CD4-positive, alpha-beta T cell treated with Interleukin-1 beta for 1 hour (primary cell): Measurements from ENCODE around the gene IER5L.
"Not testable (repeated sequence)": the region's sequence is repeated elsewhere in the genome, so short reads cannot be mapped to it uniquely, and the experiment has no call there.

Experiments
- DNase-seq, 2 donors: peaks; one replicate each; pipeline ENCODE4 v3.0.0-alpha.2; 2020 to 2022

IER5L gene

DNA sequence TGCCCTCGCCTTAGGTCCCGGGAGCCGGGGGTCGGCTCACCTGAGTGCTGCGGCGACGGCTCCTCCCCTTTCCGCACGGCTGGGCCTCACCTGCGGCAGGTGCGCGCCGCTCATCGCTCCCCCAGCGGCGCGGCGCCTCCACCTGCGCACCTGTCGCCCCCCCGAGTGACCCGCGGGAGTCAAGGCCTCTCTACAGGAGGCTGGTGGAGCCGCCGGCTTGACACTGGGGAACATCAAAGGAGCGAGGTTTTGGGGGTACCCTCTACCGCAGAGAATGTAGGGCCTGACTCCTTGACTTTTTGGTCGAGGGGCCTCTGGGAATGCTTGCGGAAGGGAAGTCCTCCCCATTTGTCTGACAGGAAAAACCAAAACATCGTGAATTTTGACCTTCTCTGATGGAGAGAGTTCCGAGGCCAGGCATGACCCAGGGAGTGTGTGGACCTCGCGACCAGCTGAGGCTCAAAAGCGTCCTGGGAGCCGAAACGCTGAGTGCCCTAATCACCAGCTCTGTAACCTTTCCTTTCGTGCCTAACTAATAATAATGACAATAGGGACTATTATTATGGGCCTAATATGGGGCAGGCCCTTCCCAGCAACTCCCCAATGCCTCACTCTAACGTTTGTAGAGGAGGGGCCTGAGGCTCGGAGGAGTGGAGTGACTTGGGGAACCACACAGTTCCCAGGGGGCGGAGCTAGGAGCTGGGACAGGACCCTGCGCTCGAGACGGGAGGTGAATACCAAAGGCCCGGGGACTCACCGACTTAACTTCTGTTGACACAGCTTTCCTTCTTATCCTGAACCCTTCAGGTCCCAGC, 714 bp upstream of the IER5L start:
- DNase-seq = no peak

DNA sequence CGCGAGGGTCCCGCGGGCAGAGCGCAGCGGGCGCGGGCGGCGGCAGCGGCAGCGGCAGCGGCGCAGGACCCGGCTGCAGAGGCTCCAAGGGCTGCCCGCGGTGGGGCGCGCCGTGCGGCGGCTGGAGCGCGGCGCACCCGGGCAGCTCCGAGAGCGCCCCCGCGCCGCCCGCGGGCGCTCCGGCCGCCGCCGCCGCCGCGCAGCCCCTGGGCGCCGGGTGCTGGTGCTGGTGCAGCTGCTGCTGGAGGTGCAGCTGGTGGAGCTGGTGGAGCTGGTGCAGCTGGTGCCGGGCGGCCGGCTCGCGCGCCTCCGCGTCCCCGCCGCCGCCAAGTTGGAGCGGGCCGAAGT, 644 bp downstream of the IER5L start:
- DNase-seq = peak in 1 of 2 donors; percentile 41

DNA sequence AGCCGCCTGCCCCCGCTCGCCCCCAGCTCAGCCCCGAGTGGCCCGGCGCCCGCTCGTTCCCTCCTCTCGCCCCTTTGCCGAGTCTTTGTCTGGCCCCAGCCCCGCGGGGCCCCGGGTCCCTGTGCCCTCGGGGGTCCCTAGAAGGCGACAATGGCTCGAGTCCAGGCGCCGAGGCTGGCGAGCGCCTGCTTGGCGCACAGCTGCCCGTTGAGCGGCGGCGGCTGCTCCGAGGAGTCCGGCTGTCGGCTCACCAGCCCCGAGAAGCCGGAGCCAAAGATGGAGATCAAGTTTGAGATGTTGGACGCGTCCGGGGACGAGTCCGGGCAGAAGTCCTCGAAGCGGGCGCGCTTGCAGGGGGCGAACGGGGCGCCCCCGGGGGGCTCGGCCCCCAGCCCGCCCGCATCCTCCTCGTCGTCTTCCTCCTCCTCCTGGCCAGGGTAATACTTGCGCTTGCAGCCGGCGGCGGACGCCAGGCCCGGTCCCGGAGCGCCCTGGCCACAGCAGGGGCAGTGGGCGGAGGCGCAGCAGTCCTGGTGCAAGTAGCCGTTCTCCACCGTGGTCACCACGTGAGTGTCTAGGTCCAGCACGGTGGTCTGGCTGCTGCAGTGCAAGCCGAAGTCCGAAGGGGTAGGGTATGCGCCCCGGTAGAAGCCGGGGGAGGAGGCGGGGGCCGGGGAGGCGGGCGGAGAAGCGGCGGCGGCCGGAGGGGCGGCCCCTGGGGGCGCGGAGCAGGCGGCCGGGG, 1.2 kb downstream of the IER5L start:
- no peak for DNase-seq

DNA sequence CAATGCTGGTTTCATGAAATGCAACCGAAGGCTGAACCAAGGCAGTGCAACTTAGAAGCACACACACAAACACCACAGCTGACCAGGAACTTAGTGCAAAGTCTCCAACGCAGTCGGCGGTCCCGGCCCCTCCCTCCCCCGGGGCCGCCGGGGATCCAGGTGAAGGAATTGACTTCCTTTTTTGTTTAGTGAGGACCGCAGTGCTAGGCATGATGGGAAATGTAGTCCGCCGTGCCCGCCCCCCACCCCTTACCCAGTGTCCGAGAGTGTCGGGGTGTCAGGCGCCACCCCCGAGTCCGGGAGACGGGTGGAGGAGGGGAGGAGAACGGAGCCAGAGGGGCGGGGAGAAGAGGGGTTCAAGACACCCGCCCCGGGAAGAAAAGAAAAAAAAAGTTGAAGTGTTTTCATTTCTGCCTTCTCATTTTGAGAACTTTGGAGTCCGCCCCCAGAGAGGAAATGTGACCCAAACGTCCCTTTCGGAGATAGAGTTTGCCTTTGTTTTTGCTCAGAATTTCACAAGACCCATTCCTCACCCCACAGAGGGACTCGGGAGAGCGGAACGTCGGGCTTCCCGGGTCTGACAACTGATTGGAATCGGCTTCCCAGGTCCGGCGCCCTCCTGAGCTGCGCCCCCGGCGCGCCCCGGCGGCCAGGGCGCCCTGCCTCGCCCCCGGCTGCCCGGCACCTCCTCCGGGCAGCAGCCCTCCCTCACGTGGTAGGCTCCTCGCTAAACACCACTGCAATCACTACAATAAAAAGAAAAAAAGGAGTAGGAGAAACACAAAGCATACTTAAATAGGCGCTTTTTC, 2.0 kb downstream of the IER5L start:
- peak; percentile 66 to 75 for DNase-seq

DNA sequence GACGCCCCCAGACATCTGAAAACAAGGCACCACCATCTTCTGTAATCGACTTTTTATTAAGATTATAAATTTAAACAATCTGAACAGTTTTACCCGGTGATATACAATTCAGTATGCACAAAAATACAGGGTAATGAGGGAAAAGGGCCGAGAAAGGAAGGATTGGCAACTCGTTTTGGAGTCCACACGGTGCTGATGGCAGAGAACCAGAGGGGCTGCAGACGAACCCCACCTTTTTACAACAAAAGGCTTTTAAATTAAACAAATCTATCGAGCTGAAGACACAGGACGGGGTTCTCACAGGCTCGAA, 2.6 kb downstream of the IER5L start:
- no peak for DNase-seq

DNA sequence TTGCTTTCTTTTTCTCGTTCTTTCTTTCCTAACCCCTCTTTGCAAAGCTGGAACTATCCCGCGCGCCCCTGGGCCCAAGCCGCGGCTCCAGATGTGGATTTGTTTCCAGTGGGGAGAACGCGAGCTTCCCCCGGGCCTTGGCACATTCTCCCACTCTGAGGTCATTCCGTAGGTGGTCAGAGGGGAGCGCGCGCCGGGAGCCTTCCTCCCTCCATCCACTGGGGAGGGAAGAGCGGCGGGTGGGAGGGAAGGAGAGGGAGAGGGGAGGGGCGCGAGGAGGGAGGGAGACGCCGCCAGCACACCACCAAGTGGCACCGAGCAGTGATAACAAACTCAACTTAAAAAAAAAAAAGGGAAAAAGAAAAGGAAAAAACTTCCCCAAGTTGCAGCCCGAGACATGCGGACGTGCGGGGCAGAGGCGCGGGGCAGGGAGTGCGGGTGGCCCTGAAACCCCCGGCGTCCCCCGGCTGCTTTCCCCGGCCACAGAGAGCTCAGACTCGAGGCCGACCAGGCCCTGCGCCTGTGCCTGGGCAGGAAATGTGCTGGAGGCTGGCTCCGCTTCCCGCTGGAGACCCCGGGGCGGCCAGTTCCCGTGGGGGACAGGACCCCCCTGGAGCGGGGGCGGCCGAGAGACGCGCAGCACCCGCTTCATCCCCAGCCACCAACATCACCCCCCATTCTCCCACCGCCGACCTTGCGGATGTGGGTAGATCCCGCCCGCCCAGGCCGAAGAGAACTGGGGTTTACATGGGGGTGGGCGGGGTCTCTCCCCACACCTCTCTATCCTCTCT, 3.1 kb downstream of the IER5L start:
- no peak for DNase-seq

DNA sequence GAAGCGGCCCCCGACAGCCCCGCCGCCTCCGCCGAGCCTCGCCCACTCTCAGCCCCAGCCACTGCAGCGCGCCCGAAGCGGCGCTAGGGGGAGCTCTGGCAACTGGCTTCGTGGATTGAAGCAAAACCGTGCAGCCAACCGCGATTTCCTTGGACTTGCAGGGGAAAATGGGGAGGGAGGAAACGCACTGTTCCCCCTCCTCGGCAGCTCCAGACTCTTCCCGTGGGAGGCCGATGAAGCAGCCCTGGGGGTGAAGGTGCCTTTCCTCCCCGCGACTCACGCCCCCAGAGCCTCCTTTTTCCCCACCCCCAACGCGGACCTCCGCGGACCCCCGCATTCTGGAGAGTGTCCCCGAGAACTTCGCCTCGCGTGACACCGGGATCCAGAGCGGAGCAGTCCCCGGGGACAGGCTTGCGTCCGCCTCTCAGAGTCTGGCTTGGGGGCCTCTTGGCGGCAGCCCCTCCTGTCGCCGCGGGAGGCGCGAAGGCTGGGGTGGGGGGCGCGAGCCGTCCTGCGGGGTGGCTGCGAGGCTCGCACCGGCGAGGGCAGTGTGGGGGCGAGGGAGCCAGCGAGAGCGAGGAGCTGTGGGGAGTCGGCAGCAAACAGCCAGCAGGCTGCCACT, 3.8 kb downstream of the IER5L start:
- peak; percentile 78 to 82 for DNase-seq

DNA sequence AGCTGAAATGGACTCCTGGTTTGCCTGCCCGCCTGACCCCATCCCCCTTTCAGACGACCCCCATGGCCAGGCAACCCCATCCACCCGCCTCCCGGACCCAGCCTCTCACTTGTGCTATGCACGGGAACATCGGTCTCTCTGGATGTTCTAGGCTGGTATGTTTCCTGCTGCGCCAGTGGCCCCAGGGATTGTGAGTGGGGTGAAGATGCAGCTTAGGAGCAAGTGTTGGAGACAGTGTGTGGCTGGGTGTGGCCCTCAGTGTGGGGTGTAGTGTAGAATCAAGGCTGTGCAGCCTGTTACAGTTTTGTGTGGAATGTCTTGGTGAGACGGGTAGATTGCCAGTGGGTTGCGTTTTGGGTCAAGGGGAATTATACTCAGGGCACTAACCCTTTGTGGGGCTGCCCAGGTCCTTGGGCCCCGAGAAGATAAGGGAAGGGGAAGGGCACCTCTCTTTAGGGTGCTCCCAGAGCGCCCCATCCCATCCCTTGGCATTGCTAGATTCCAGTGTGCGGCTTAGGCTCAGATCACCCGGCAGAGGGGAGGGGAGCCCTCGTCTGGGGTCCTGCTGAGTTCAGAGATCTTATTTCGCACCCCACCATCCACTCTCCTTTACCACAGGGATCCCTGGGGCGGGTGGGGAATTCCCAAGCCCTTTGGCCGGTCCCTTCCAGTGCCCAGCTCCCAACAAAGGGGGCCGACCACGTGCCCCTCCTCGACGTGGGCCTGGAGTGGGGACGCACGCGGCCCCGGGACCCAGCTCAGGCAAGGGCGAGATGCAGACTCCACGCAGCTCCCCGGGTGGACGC, 4.6 kb downstream of the IER5L start:
- DNase-seq = no peak

DNA sequence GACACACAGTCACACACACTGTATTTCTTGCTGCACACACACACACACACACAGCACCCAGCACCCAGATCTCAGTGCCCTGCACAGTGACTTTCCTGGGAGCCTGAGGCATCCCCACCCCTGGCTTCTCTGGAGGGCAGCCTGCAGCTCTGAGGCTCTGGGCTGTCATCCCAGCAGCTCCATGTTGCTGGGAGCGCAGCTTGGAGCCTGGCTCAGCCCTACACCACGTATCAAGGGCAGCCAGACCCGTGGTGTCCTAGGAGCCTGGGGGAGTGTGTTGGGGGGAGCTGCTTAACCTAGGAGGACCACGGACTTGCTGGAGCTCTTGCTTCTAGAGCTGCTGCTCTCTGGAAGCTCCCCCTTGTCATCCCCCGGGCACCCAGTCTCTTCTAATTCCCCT, 5.2 kb downstream of the IER5L start:
- no peak for DNase-seq

DNA sequence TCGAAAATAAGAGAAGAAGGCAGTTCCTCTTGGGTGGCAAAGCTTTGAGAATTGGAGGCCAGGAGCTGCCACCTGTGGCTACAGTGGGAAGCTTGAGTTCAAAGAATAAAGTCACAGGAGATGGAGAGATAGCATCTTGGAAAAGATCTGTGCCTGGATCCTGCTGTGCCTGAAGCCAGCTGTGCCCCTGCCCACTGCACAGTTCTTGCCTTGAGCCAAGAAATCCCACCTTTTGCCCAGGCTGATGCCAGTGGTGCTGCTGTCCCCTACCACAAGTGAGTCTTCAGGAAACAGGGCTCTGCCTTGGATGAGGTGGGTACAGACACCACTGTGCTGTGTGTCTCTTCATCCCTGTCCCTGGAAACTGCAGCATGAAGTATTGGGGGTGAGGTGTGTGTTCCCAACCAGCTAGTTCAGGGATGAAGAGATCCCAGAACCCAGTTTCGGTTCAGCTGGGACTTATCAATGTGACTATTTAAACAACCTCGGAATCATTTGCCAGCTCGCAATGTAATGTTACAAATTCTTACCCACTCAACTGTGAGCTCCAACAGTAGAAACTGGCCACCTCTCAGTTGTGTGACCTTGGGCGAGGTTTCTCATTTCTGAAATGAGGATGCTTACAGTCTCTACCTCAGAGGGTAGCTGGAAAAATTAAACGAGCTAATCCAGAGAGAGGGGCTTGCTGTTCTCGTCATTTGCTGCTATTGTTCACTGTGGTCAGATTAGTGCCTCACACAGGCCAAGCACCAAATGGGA, 5.9 kb downstream of the IER5L start:
- no peak for DNase-seq

DNA sequence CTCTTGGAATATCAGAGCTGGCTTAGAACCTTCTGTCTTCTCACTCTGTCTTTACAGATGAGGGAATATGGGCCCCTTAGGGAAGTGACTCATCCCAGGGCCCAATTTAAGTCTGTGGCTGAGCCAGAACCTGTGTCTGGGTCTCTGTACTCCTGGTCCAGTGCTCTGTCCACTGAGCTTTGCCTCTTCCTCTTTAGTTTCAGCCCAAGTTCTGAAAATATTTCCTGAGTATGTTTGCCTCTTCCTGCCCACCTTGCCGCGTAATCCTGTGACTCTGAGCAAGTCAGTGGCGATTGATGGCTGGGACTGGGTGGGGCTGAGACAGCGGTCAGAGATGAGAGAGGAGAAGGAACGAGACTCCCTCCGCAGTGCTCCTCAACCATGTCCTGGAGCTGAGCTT, 7.8 kb downstream of the IER5L start:
- no peak for DNase-seq

DNA sequence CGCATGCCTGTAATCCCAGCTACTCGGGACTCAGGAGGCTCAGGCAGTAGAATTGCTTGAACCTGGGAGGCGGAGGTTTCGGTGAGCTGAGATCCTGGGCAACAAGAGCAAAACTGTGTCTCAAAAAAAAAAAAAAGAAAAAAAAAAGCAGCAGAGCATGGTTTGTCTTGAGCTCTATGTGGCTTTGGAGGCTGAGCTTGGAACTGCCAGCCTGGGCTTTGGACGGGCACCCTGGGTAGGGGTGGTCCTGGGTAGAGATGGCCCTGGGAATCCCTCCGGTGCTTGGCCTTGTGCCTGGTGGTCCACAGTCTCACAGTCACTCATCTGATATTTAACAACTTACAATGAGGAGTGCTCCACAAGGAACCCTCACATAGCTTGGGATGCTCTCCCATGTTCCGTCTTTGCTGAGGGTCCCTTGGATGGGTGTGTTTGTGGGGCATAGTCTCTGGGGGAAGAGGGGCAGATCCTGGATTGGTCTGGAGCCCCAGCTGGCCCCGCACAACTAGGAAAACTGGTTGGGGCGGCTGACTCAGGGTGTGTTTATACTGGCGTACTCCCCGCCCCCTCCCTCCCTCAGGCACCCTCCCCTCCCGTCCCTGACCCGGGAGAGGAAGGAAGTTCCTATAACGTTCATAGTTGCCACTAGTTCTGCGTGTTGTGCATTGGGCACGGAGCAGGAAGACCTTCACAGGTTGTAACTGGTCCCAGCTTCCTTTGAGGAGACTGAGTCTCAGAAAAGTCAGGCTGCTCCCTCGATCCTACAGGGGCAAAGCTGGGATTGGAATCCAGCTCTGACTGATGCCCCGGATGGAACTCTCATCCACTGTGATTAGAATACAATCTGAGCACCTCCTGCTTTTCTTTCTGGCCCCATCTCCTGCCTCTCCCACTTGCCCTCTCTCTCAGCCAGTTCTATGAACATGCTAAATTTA, 11.2 kb downstream of the IER5L start:
- DNase-seq = peak; percentile 8 to 27

DNA sequence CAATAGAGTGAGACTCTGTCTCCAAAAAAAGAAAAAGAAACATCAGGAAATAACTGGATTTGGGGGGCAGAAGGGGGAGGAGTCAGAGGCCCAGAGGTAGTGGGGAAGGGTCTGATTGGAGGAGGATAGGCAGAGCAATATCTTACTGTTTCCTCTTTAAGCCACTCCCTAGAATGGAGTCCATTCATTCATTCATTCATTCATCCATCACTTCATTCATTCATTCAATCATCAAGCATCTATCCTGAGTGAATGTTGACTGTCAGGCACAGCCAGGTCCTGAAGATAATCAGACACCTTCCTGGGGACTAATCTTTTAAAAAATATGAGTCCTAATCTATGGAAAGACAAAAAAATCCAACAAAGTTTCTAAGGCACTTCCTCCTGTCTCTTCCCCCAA, 12.9 kb downstream of the IER5L start:
- DNase-seq = no peak

DNA sequence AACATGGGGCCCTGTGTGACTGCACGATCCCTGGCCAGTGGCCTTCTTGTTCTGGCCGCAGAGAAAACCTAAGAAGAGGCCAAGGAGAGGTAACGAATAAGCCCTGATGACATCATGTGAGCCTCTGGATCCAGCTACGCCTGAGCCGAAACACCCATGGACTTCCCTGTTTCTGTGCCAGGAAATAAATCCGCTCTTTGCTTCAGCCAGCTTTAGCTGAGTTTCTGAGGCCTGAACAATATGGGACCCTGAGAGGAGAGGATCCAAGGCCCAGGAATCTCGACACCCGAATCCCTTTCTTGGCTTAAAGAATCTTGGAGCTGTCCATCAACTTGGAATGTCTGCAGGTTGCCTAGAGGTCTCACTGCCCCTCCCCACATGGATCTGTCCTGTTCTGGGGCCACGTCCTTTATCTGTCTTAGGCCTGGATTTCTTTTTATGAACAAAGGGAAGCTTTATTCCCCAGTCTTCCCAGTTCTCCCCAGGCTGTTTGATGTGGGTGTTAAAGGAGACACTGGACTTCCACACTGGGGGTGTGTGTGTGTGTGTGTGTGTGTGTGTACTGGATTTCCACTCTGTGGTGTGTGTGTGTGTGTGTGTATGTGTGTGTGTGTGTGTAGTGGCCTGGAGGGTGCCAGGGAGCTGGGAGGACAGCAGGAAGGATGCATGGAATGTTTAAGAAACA, 13.7 kb downstream of the IER5L start:
- no peak for DNase-seq

DNA sequence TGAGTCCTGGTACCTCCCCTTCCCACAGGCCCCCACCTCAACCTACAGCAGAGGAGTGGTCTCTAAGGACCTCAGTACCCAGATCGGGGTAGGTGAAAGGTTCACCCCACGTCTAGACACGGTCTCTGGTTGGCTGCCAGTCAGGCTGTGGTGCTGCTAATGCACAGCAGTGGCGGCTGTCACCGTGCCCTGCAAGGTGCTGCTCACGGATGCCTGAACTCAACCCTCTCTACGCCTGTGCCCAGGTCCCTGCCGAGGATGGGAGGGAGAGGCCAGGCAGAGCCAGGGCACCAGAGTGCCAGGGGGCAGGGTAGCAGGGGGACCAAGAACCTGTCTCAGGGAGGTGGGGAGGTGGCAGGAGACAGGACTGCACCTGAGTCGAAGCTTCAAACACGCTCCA, 14.3 kb downstream of the IER5L start:
- DNase-seq = no peak

DNA sequence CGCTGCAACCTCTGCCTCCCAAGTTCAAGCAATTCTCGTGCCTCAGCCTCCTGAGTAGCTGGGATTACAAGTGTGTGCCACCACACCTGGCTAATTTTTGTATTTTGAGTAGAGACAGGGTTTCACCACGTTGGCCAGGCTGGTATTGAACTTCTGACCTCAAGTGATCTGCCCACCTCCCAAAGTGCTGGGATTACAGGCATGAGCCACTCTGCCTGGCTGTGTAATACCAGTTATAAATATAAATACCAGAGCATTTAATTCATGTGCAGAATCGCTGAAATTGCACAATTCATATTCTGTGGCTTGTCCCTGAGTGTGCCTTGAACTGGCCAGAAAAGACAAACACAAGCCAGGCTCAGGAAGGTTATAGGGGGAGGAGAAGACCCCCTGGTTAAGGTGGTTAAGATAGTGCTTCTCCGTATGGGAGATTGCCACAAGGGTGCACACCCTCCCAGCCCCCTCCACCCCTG, 14.8 kb downstream of the IER5L start:
- not testable (repeated sequence) for DNase-seq

DNA sequence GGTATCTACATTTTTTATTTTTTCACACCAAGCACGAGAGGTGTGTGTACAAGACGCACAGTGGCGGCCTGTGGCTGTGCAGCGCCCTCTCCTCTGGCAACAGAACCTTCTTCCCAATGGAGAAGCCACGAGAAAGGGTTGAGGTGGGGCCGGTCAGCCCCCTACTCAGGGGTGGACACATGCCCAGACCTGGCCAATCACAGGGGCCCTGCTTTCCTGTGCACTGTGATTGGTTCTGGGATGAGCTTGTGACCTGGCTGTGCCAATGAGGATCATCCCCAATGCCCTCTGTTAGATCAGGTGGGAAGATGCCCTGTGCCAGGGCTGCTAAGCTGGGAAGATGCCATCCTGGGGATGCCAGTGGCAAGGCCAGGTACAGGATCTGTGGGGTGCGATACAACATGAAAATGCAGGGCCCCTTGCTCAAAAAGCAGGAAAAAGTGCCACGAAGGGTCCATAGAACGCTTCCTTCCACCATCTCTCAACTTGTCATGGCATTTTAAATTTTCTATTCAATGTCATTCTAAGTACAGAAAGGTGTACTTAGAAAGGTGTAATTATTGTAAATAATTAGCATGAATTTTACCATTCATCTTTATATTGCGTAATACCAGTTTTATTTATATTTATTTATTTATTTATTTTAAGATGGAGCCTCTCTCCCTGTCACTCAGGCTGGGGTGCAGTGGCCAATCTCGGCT, 15.4 kb downstream of the IER5L start:
- DNase-seq = no peak

DNA sequence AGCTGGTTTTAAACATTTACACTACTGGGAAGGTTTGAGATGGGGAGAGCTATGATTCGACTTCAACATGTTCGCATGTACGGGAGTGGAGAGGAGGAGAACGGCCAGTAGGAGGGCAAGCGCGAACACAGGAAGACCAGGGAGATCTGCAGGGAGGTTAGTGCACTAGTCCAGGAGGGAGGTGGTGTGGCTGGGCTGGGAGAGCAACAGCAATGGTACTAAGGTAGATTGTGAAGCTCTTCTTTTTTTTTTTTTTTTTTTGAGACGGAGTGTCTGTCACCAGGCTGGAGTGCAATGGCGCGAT, 16.6 kb downstream of the IER5L start:
- DNase-seq = no peak
